Colonic mucosa (tissue), 4 donors: Measurements from ENCODE around the gene FAM78A. TPM values are rescaled to one million over a fixed set of nuclear protein-coding genes. Genes with fewer than 3 reads are reported as not detected.

Experiments
- DNase-seq: peaks from one replicate; pipeline ENCODE4 v3.0.0-alpha.2; 2020
- H3K27ac ChIP-seq: fragments of 200-600 bp; one replicate; pipeline ENCODE4 v1.8.0; 2021
- H3K27me3 ChIP-seq: fragments of 200-600 bp; one replicate; pipeline ENCODE4 v1.8.0; 2021
- H3K36me3 ChIP-seq: fragments of 200-600 bp; one replicate; pipeline ENCODE4 v1.8.0; 2021
- H3K4me1 ChIP-seq: fragments of 200-600 bp; one replicate; pipeline ENCODE4 v1.8.0; 2021; ENCODE audit warnings: mild to moderate bottlenecking
- H3K4me3 ChIP-seq: fragments of 200-600 bp; one replicate; pipeline ENCODE4 v1.8.0; 2021
- H3K9ac ChIP-seq, 2 donors: one replicate each; pipeline ENCODE4 v1.7.0; 2013; ENCODE audit warnings: control low read depth in 2 of 2, low read depth in 2 of 2, low read length in 2 of 2
- H3K9me3 ChIP-seq: fragments of 200-600 bp; one replicate; pipeline ENCODE4 v1.8.0; 2021
- intact Hi-C: fragments of 100-400 bp; cut with DNase I; formaldehyde crosslinking; loops from one replicate; pipeline ENCODE4 v1.14.1; 2022
- total RNA-seq, 2 donors: library from RNA; stranded (reverse); fragmentation: NEBNext Ultra II Directional in 1 of 2; extraction: Animal tissue kit (Norgen Biotek cat#: 25700) in 1 of 2; gene quantifications; one replicate each; pipeline ENCODE4 v1.2.1, GENCODE V29; 2021
- TF ChIP-seq, protein P1 (sequence below): fragments of 200-600 bp; IDR thresholded peaks from one replicate; pipeline ENCODE4 v1.8.0; 2022; ENCODE audit warnings: antibody characterized with exemption, mild to moderate bottlenecking
- donor health status: healthy.
- donor health status: DM: no; HTN: no; CAD: no.
- donor health status: DM: no; HTN: no; CAD: no.

The FAM78A gene
- total RNA-seq, 2 donors from 2014 or later, result 1.5 to 2.0 TPM

DNA sequence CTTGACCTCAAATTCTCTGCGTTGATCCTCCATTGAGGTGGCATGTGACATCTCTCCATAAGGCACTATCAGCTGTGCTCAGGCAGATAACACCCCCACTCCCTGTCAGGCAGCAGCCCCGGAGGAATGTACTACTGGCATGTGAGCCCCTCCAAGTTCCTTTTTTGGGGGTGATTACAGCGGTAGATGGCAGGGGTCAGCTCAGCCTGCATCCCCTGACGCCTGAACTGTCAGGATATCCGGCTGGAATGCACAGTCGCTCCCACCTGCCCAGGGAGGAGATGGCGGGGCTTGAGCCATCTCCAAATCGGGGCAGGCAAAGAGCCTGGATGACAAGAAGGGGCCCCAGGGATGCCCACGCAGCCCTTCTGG, 40.8 kb downstream of the FAM78A start:
- Histone ChIP-seq H3K4me3 (no peak overlapping the region), H3K27me3 (no peaks in the 10 kb centered on the region), H3K9me3 (no peaks in the 10 kb centered on the region), H3K4me1 (peaks cover 5% of the 10 kb centered on the region), H3K36me3 (no peaks in the 10 kb centered on the region), H3K27ac (no peak overlapping the region), H3K9ac (no peak overlapping the region)
- intact Hi-C loops, result no loop called here
- DNase-seq, result no peak
- TF ChIP-seq, protein P1, sequence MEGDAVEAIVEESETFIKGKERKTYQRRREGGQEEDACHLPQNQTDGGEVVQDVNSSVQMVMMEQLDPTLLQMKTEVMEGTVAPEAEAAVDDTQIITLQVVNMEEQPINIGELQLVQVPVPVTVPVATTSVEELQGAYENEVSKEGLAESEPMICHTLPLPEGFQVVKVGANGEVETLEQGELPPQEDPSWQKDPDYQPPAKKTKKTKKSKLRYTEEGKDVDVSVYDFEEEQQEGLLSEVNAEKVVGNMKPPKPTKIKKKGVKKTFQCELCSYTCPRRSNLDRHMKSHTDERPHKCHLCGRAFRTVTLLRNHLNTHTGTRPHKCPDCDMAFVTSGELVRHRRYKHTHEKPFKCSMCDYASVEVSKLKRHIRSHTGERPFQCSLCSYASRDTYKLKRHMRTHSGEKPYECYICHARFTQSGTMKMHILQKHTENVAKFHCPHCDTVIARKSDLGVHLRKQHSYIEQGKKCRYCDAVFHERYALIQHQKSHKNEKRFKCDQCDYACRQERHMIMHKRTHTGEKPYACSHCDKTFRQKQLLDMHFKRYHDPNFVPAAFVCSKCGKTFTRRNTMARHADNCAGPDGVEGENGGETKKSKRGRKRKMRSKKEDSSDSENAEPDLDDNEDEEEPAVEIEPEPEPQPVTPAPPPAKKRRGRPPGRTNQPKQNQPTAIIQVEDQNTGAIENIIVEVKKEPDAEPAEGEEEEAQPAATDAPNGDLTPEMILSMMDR, result no peak

DNA sequence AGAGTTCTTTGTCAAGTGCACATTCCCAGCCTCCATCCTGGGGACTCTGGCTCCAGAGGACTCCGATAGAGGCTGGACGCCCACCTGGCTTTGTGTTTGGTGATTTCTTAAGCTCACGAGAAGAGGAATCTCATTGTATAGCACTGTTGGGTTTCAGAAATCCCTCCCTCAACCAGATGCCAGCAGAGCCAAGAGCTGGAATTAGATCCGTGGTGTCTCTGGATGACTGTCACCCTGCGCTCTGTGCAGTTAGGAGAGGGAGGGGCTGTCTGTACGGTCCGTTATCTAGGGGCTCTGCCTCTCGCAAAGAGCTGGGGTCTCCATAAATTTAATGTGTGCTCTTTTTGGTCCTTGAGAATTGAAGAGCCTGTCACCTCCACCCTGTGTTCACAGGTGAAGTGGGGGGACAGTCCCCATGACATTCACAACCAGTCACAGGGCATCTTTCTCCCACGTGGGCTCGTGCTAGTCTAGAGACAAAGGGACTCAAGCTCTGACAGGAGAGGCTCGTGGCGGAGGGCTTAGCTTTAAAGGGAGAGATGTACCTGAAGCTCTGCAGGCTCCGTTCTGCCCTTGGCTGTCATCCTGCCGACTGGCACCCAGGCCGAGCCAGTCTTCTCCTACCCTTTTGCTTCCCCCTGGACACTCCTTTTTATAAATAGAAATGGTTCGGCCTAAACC, 41.4 kb downstream of the FAM78A start:
- intact Hi-C loops, result no loop called here
- H3K4me1 ChIP-seq, result peaks cover 5% of the 10 kb centered on the region
- no peak overlapping the region for H3K9ac ChIP-seq
- H3K4me3 ChIP-seq, result no peak overlapping the region
- DNase-seq, result no peak
- H3K27me3 ChIP-seq, result no peaks in the 10 kb centered on the region
- TF ChIP-seq, protein P1, result no peak
- H3K27ac ChIP-seq, result no peak overlapping the region
- H3K36me3 ChIP-seq, result no peaks in the 10 kb centered on the region
- no peaks in the 10 kb centered on the region for H3K9me3 ChIP-seq

DNA sequence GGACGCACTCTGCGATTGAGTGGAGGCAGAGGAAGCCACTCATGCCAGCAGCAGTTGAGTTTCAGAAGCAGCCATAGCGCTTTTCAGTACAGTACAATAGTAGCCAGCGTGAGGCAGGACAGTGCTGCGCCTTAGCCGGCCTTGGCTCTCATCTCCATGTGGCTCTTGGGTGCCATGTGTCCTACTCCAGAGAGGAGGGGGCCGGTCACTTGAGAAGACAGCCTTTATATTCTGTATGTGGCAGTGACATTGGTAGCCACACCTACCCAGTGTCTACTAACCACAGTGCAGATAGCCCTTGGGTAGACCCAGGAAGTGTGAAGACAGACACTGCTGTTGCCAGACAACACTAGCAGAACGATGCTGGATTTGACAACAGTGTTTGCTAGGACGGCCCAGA, 42.3 kb downstream of the FAM78A start:
- TF ChIP-seq, protein P1, result no peak
- peaks cover 5% of the 10 kb centered on the region for H3K4me1 ChIP-seq
- no peak for DNase-seq
- no peak overlapping the region for H3K4me3 ChIP-seq
- no peak overlapping the region for H3K27ac ChIP-seq
- intact Hi-C loops, result no loop called here
- no peaks in the 10 kb centered on the region for H3K9me3 ChIP-seq
- H3K36me3 ChIP-seq, result no peaks in the 10 kb centered on the region
- no peak overlapping the region for H3K9ac ChIP-seq
- H3K27me3 ChIP-seq, result no peaks in the 10 kb centered on the region

DNA sequence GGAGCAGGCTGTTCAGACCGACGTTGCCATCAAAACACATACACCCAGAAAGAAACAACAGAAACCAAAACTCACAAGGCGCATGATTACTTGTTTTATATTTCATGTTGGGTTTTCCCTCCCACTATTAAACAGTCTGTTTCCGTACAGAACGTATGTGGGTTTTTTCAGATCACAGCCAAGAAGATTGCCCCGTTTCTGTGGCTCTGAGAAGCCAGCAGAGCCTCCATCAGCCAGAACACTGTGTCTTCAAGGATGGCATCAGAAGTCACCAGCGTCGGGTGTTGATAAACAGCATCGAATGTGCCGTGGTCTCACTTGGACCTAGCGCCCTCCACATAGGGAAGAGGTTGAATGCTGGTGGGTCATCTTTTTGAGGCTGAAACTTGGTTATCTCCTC, 42.8 kb downstream of the FAM78A start:
- Histone ChIP-seq H3K36me3 (no peaks in the 10 kb centered on the region), H3K27ac (no peak overlapping the region), H3K4me1 (peaks cover 4% of the 10 kb centered on the region), H3K9me3 (no peaks in the 10 kb centered on the region), H3K27me3 (no peaks in the 10 kb centered on the region), H3K4me3 (no peak overlapping the region), H3K9ac (no peak overlapping the region)
- TF ChIP-seq, protein P1, result no peak
- DNase-seq, result no peak
- intact Hi-C loops, result no loop called here

DNA sequence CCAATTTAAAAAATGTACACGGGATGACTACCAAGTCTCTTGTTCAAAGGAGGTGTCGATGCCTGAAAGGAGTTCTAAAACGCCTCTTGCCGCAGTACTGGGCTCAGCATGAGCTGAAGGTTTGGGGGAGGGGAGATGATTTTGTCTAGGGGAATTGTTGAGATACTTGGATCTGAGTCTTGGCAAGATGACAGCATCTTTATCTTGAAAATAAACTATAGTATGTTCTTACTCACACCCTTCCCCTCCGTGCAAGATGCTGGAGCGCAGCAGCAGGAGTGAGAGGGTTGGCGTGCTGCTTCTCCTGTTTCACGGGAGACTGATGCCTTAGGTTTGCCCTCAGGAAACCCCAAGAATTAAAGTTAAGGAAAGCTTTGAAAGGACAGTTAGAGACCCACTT, 47.3 kb downstream of the FAM78A start:
- Histone ChIP-seq H3K4me3 (no peak overlapping the region), H3K27me3 (no peaks in the 10 kb centered on the region), H3K4me1 (no peaks in the 10 kb centered on the region), H3K9ac (no peak overlapping the region), H3K36me3 (no peaks in the 10 kb centered on the region), H3K9me3 (no peaks in the 10 kb centered on the region), H3K27ac (no peak overlapping the region)
- intact Hi-C loops, result no loop called here
- no peak for DNase-seq
- TF ChIP-seq, protein P1, result no peak
